Frontal cortex (tissue), 4 donors: ENCODE measurements around the gene MRPL17. TPM values are rescaled to one million over a fixed set of nuclear protein-coding genes. Genes with fewer than 3 reads are reported as not detected.

Source experiments
- DNase-seq, 2 donors: peaks; one replicate each; pipeline ENCODE4 v3.0.0; 2012; ENCODE audit warnings: low spot score in 2 of 2
- FAIRE-seq: peaks from 2 replicates; lab custom pipeline; 2012; peaks lifted over from hg19 to GRCh38; lab: Jason Lieb, UNC
- total RNA-seq: library from RNA; depleted of rRNA; stranded (reverse); fragments of >200 nt; gene quantifications from one replicate; pipeline ENCODE4 v1.2.3, GENCODE V29; 2014
- donor health status: control.
- donor health status: control.
- donor health status: control.

The MRPL17 gene
- total RNA-seq, 1 donor from 2014 or later: 18.8 TPM

GRCh38 chr11:6636480-6636879 lies 46.7 kb downstream of the MRPL17 start:
- no peak for DNase-seq
- FAIRE-seq: no peak

- FAIRE-seq (no peak), DNase-seq (peak; percentile 62)
These were observed 47.8 kb downstream of the MRPL17 start for GRCh38 chr11:6635082-6635932.

GRCh38 chr11:6634534-6634933 lies 48.6 kb downstream of the MRPL17 start:
- FAIRE-seq: no peak
- no peak for DNase-seq

DNA sequence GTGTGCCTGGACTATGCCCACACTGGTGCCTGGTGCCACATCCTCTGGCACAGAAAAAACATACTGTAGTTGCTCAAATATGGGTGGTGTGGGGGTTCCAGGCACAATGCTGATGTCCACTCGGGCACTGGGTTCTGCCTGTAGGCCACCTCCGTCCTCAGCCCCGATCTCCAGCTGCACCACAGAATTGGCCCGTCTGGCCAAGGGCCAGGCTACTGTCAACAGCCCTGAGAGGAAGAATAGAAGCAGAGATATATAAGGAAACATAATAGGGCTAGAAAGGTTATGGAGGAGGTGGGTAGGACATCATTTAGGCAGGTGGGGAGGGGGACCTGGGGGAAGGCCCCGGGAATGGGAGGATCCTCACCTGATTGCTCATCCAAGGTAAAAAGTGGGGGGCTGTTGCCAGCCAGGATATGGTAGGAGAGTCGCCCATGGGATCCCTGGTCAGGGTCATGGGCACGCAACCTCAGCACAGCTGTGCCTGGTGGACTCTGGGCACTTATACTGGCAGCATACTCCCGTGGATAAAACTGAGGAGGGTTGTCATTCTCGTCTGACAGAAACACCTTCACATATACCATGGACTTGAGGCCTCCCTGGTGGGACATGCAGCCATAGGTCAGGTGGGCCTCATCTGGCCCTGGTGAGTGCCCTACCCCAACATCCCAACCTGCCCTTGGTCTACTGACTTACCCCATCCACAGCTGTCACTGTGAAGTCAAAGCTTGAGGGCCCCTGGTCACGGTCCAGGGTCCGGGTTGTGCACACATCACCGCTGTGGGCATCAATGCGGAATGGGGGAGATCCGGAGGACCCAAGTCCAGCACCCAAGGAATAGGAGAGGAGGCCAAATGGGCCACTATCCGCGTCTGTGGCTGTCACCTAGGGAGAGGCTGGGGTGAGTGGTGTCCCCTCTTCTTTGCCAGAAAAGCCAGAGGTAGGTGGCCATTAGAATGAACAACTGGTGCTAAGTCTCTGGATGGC lies 49.4 kb downstream of the MRPL17 start:
- no peak for DNase-seq
- FAIRE-seq: no peak

DNA sequence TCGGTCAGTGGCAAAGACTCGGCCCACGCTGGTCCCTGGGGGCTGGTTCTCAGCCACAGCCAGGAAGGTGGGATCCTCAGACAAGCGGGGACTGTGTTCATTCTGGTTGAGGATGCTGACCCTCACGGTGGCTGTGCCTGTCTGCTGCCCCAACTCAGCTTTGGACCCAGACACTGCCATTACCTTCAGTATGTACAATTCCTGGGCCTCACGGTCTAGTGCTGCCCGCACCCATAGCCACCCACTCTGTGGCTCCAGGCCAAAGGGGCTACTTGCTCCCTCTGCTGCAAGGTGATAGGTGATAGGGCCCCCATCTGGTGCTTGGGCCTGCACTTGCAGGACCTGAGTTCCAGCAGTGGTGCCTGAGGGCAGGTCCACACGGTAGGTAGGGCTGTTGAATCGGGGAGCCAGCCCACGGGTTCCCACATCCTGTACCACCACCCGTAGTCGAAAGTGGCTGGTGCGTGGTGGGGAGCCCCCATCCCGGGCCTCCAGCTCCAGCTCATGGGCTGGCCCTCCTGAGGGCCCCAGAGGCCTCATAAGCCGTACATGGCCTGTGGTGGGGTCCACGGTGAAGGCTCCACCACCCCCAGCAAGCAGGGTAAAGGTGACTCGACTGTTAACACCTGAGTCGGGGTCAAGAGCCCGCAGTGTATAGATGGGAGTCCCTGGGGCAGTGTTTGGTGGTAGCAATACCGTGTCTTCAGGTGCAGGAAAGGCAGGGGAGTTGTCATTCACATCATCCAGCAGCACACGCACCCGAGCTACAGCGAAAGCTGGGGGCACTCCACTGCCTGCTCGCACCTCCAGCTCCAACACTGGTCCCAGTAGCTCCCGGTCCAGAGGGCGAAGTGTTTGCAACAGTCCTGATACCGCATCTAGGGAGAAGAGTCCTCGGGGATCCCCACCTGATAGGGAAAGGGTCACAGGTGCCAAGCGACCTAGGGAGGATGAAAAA lies 50.7 kb downstream of the MRPL17 start:
- DNase-seq: no peak
- FAIRE-seq: no peak

DNA sequence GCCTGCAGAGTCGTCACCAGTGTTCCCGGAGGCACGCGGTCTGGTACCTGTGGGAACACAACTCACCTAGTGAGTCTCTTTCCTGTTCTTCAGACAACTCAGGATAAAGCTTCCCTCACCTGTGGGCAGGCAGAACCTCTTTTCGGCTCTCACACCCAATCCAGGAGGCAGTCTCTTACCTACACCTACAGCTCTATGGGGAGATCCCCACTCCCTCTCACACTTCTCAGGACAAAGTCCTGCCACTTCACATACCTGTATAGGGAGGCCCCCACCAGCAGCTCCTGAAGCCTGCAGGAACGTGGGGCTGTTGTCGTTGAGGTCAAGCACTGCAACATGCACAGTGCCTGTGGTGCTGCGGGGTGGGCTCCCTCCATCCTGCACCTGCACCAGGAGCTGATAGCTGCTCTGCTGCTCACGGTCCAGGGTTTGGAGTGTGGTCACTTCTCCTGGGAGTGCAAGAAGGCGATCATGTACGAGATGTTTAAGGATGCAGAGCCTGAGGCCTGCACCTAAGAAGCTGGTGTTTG lies 51.7 kb downstream of the MRPL17 start:
- no peak for DNase-seq
- FAIRE-seq: no peak

GRCh38 chr11:6630632-6631291 lies 52.4 kb downstream of the MRPL17 start:
- DNase-seq (no peak), FAIRE-seq (no peak)

Other genes with a start within 250 kb of the MRPL17 start
- 0.82 TPM for gene HPX, start 242.4 kb downstream of the MRPL17 start, total RNA-seq
- 40.4 TPM for gene TRIM3, start 209.4 kb downstream of the MRPL17 start, total RNA-seq
- gene ARFIP2, start 202.0 kb downstream of the MRPL17 start, total RNA-seq: 25.3 TPM
- 21.2 TPM for gene TIMM10B, start 201.8 kb downstream of the MRPL17 start, total RNA-seq
- 2.4 TPM for gene DNHD1, start 186.1 kb downstream of the MRPL17 start, total RNA-seq
- gene RRP8, start 79.7 kb downstream of the MRPL17 start, total RNA-seq: 11.4 TPM
- gene ILK, start 79.6 kb downstream of the MRPL17 start, total RNA-seq: 48.1 TPM
- gene TAF10, start 71.1 kb downstream of the MRPL17 start, total RNA-seq: 10.2 TPM
- 3.3 TPM for gene TPP1, start 63.9 kb downstream of the MRPL17 start, total RNA-seq
- 38.3 TPM for gene DCHS1, start 27.5 kb downstream of the MRPL17 start, total RNA-seq
- gene OR2AG2, start 88.6 kb upstream of the MRPL17 start, total RNA-seq: 0.41 TPM
- not detected for gene OR2AG1, start 99.7 kb upstream of the MRPL17 start, total RNA-seq
- gene OR6A2, start 116.3 kb upstream of the MRPL17 start, total RNA-seq: 0.41 TPM
- not detected for gene OR10A5, start 162.3 kb upstream of the MRPL17 start, total RNA-seq
- not detected for gene OR10A2, start 179.7 kb upstream of the MRPL17 start, total RNA-seq
- gene OR10A4, start 193.3 kb upstream of the MRPL17 start, total RNA-seq: not detected
- gene OR2D2, start 209.2 kb upstream of the MRPL17 start, total RNA-seq: 0.41 TPM
- gene OR2D3, start 237.7 kb upstream of the MRPL17 start, total RNA-seq: not detected
- gene ZNF215, start 243.1 kb upstream of the MRPL17 start, total RNA-seq: 5.3 TPM